Right atrium auricular region (tissue), 2 donors: ENCODE data around the gene HIBADH. TPM values are rescaled to one million over a fixed set of nuclear protein-coding genes. Genes with fewer than 3 reads are reported as not detected.

Source experiments
- DNase-seq: peaks from one replicate; pipeline ENCODE4 v3.0.0-alpha.2; 2019; ENCODE audit warnings: low spot score
- H3K27ac ChIP-seq, 2 donors: fragments of 200-600 bp; sonication (generic); 1 replicate in 1 of 2; 2 replicates in 1 of 2; pipeline ENCODE4 v1.5.1; 2016 to 2019
- H3K27me3 ChIP-seq, 2 donors: fragments of 200-600 bp; sonication (generic); one replicate each; pipeline versions ENCODE4 v1.5.1 to v1.6.0; 2017 to 2019
- H3K36me3 ChIP-seq: fragments of 200-600 bp; sonication (generic); one replicate; pipeline ENCODE4 v1.5.1; 2016
- H3K4me1 ChIP-seq, 2 donors: fragments of 200-600 bp; sonication (generic); one replicate each; pipeline versions ENCODE4 v1.5.1 to v1.6.0; 2017 to 2019
- H3K4me3 ChIP-seq, 2 donors: fragments of 200-600 bp; sonication (generic); 1 replicate in 1 of 2; 2 replicates in 1 of 2; pipeline ENCODE4 v1.5.1; 2017 to 2019; ENCODE audit warnings: mild to moderate bottlenecking in 1 of 2, moderate library complexity in 1 of 2
- H3K9me3 ChIP-seq, 2 donors: fragments of 200-600 bp; sonication (generic); one replicate each; pipeline ENCODE4 v1.5.1; 2019
- CTCF ChIP-seq, 2 donors: fragments of 200-600 bp; sonication (generic); IDR thresholded peaks; one replicate each; pipeline ENCODE4 v1.5.1; 2019; ENCODE audit warnings: antibody characterized with exemption in 2 of 2
- total RNA-seq, 2 donors: library from RNA; depleted of rRNA; stranded (reverse); fragments of >200 nt; gene quantifications; one replicate each; pipeline ENCODE4 v1.1.0, GENCODE V29; 2016

The HIBADH gene
- total RNA-seq, 2 donors from 2014 or later = 42.0 to 95.0 TPM

- H3K4me3 ChIP-seq = no peak overlapping the region
- H3K27ac ChIP-seq = no peak overlapping the region
- no peaks in the 10 kb centered on the region for H3K9me3 ChIP-seq
- no peak for TF ChIP-seq CTCF (IDR thresholded peaks at IDR 0.05)
- H3K36me3 ChIP-seq = peaks cover 9% of the 10 kb centered on the region
- DNase-seq = no peak
- no peaks in the 10 kb centered on the region for H3K27me3 ChIP-seq
- H3K4me1 ChIP-seq = peaks cover 0 to 10% of the 10 kb centered on the region in 2 donors
These were observed 27.8 kb downstream of the HIBADH start for GRCh38 chr7:27634671-27635493.

GRCh38 chr7:27633062-27633461 lies 29.6 kb downstream of the HIBADH start:
- Histone ChIP-seq H3K4me1 (peaks cover 0 to 10% of the 10 kb centered on the region in 2 donors), H3K27me3 (no peaks in the 10 kb centered on the region), H3K4me3 (no peak overlapping the region), H3K36me3 (peaks cover 9% of the 10 kb centered on the region), H3K27ac (no peak overlapping the region), H3K9me3 (no peaks in the 10 kb centered on the region)
- TF ChIP-seq CTCF (IDR thresholded peaks at IDR 0.05) = no peak
- no peak for DNase-seq

GRCh38 chr7:27631391-27631790 lies 31.3 kb downstream of the HIBADH start:
- Histone ChIP-seq H3K4me3 (no peak overlapping the region), H3K27ac (no peak overlapping the region)
- DNase-seq = no peak

GRCh38 chr7:27627146-27627545 lies 35.5 kb downstream of the HIBADH start:
- peaks cover 0 to 6% of the 10 kb centered on the region in 2 donors for H3K9me3 ChIP-seq
- no peaks in the 10 kb centered on the region for H3K4me1 ChIP-seq
- DNase-seq = no peak
- H3K4me3 ChIP-seq = no peak overlapping the region
- no peak overlapping the region for H3K27ac ChIP-seq
- no peaks in the 10 kb centered on the region for H3K27me3 ChIP-seq
- no peak for TF ChIP-seq CTCF (IDR thresholded peaks at IDR 0.05)
- H3K36me3 ChIP-seq = peaks cover 15% of the 10 kb centered on the region

More at GRCh38 chr7:27631391-27631790, 31.3 kb downstream of the HIBADH start:
- H3K9me3 ChIP-seq = no peaks in the 10 kb centered on the region
- H3K4me1 ChIP-seq = peaks cover 0 to 10% of the 10 kb centered on the region in 2 donors
- H3K27me3 ChIP-seq = no peaks in the 10 kb centered on the region
- no peak for TF ChIP-seq CTCF (IDR thresholded peaks at IDR 0.05)
- H3K36me3 ChIP-seq = peaks cover 9% of the 10 kb centered on the region

GRCh38 chr7:27619492-27619891 lies 43.2 kb downstream of the HIBADH start:
- Histone ChIP-seq H3K27me3 (no peaks in the 10 kb centered on the region), H3K4me3 (no peak overlapping the region), H3K36me3 (peaks cover 10% of the 10 kb centered on the region), H3K4me1 (no peaks in the 10 kb centered on the region), H3K9me3 (peaks cover 0 to 36% of the 10 kb centered on the region in 2 donors), H3K27ac (no peak overlapping the region)
- no peak for DNase-seq
- TF ChIP-seq CTCF (IDR thresholded peaks at IDR 0.05) = no peak
